ENCODE measurements around the gene PHAF1. TPM values are rescaled to one million over a fixed set of nuclear protein-coding genes. Genes with fewer than 3 reads are reported as not detected.

PHAF1 gene
- total RNA-seq, 2 donors from 2014 or later, result 10.0 to 14.0 TPM

DNA sequence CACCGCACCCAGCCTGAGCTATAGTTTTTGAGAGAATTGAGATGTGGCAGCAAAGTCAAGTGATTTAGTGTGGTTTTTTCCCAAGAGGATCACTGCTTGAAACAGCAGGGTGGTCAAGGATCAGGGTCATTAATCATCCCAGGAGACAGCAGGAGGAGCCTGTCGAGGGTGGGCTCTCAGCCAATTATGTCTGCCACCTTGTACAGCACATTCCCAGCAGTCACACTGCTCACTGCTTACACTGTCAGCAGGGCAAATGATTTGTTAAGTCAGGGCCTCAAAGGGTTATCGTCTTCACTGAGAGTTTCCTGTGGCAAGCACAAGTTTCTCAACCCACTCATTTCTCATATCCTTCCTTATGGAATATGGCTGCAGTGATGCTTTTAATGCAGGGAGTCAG lies 27.9 kb downstream of the PHAF1 start:
- peaks cover 7% of the 10 kb centered on the region for H3K36me3 ChIP-seq
- DNase-seq, result no peak
- TF ChIP-seq, protein P1, sequence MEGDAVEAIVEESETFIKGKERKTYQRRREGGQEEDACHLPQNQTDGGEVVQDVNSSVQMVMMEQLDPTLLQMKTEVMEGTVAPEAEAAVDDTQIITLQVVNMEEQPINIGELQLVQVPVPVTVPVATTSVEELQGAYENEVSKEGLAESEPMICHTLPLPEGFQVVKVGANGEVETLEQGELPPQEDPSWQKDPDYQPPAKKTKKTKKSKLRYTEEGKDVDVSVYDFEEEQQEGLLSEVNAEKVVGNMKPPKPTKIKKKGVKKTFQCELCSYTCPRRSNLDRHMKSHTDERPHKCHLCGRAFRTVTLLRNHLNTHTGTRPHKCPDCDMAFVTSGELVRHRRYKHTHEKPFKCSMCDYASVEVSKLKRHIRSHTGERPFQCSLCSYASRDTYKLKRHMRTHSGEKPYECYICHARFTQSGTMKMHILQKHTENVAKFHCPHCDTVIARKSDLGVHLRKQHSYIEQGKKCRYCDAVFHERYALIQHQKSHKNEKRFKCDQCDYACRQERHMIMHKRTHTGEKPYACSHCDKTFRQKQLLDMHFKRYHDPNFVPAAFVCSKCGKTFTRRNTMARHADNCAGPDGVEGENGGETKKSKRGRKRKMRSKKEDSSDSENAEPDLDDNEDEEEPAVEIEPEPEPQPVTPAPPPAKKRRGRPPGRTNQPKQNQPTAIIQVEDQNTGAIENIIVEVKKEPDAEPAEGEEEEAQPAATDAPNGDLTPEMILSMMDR (IDR thresholded peaks at IDR 0.05), result no peak
- no peaks in the 10 kb centered on the region for H3K27me3 ChIP-seq
- H3K4me3 ChIP-seq, result no peak overlapping the region
- no peaks in the 10 kb centered on the region for H3K9me3 ChIP-seq
- intact Hi-C loops (cut with DNase I), result no loop called here
- no peak overlapping the region for H3K27ac ChIP-seq
- H3K9ac ChIP-seq (ENCODE audit: low read depth in 2 of 2, low read length in 2 of 2), result no peak overlapping the region
- no peaks in the 10 kb centered on the region for H3K4me1 ChIP-seq

DNA sequence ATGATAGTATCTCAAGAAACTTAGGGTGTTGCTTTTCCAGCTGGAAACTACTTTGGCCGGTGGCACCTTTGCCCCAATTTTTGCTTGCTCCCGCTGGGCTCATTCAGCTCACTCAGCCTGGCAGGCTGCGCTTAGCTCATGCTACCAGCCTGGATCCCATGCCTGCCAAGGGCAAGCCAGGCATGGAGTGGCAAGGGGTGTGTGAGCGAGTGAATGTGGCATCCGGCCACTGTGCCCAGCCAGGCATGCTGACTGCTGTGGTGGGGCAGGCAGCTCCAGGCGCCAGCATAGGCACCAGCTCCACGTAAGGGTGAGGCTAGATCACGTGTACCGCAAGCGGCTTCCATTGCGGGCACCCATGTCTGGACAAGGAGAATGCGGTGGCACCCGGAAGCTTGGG lies 31.6 kb downstream of the PHAF1 start:
- DNase-seq, result no peak
- intact Hi-C loops (cut with DNase I), result no loop called here

DNA sequence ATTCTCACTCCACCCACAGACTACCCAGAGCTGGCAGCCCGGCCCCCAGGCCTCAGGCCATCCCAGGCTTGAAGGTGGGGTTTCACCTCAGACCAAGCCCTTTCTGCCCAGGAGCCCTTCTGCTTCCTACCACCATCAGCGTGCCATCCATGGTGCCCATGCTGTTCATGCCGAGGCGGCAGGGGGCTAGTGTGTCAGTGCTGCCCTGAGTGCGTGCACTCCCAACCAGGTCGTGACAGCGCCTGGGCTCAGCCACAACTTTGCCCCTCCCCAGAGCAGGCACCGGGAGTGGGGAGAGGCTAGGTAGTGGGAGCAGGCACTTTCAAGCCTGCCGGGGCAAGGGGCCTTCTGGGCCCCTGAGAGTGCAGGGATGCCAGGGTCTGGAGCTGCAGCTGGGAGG lies 32.6 kb downstream of the PHAF1 start:
- no peak overlapping the region for H3K4me3 ChIP-seq
- H3K9me3 ChIP-seq, result no peaks in the 10 kb centered on the region
- no peak overlapping the region for H3K27ac ChIP-seq
- DNase-seq, result no peak
- peaks cover 3% of the 10 kb centered on the region for H3K36me3 ChIP-seq
- no peaks in the 10 kb centered on the region for H3K27me3 ChIP-seq
- H3K9ac ChIP-seq (ENCODE audit: low read depth in 2 of 2, low read length in 2 of 2), result no peak overlapping the region
- no peaks in the 10 kb centered on the region for H3K4me1 ChIP-seq
- intact Hi-C loops (cut with DNase I), result no loop called here
- TF ChIP-seq, protein P1 (IDR thresholded peaks at IDR 0.05), result no peak

More for the DNA sequence above, 31.6 kb downstream of the PHAF1 start:
- no peak overlapping the region for H3K9ac ChIP-seq (ENCODE audit: low read depth in 2 of 2, low read length in 2 of 2)
- H3K4me1 ChIP-seq, result no peaks in the 10 kb centered on the region
- H3K27ac ChIP-seq, result no peak overlapping the region
- TF ChIP-seq, protein P1 (IDR thresholded peaks at IDR 0.05), result no peak
- peaks cover 3% of the 10 kb centered on the region for H3K36me3 ChIP-seq
- no peaks in the 10 kb centered on the region for H3K9me3 ChIP-seq
- no peaks in the 10 kb centered on the region for H3K27me3 ChIP-seq
- no peak overlapping the region for H3K4me3 ChIP-seq

DNA sequence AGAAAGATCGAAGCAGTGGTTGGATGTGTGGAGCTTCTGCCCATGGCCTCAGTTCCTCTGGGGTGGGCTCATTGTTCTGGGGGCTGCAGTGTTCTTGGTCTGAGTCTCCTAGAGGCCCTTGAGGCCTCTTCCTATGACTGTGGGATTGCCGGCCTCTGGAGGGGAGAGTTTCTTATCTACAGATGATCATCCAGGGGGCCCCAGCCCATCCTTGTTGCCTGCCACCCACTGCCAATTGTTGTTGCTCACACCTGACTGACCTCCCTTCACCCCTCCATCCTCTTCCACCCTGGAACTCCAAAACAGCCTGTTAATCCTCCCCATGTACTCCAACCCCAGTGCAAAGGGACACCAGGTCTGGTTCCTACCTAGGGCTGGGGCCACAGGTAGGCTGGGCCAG lies 35.2 kb downstream of the PHAF1 start:
- Histone ChIP-seq H3K9ac (ENCODE audit: low read depth in 2 of 2, low read length in 2 of 2) (no peak overlapping the region), H3K4me1 (no peaks in the 10 kb centered on the region), H3K27ac (no peak overlapping the region), H3K27me3 (no peaks in the 10 kb centered on the region), H3K4me3 (no peak overlapping the region), H3K36me3 (peaks cover 3% of the 10 kb centered on the region), H3K9me3 (no peaks in the 10 kb centered on the region)
- TF ChIP-seq, protein P1 (IDR thresholded peaks at IDR 0.05), result no peak
- no peak for DNase-seq
- intact Hi-C loops (cut with DNase I), result no loop called here

DNA sequence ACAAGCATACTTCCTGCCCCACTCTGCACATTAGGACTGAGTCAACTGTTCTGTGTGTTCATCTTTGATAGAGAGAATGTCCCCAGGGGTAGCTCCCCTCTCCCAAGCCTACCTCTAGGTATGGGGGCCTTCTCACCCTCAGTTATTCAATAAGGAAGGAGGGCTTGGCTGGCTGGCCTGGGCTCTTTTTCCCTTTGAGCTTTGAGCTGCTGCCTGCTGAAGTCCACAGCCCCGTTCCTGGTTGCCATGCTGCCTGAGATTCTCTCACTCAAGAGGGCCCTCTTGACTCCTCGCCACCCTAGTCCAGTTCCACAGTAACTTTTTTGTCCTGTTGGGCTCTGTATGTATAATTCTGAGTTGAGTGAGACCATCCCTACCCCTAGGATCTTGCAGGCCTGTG lies 36.0 kb downstream of the PHAF1 start:
- H3K9me3 ChIP-seq, result no peaks in the 10 kb centered on the region
- no peak overlapping the region for H3K4me3 ChIP-seq
- no peaks in the 10 kb centered on the region for H3K27me3 ChIP-seq
- intact Hi-C loops (cut with DNase I), result no loop called here
- H3K27ac ChIP-seq, result no peak overlapping the region
- TF ChIP-seq, protein P1 (IDR thresholded peaks at IDR 0.05), result no peak
- peaks cover 3% of the 10 kb centered on the region for H3K36me3 ChIP-seq
- H3K4me1 ChIP-seq, result no peaks in the 10 kb centered on the region
- no peak overlapping the region for H3K9ac ChIP-seq (ENCODE audit: low read depth in 2 of 2, low read length in 2 of 2)
- no peak for DNase-seq

Data from colonic mucosa (tissue), 4 donors.